ENCODE data around the gene PRKG1. TPM values are rescaled to one million over a fixed set of nuclear protein-coding genes. Genes with fewer than 3 reads are reported as not detected.
A peak's percentile ranks its signal among the peaks of the same experiment; 100 is the strongest.

Gene PRKG1
- total and polyA plus RNA-seq, 2 of the 4 experiments (the other 2 are of a cell fraction): 3.5 to 18.3 TPM

DNA sequence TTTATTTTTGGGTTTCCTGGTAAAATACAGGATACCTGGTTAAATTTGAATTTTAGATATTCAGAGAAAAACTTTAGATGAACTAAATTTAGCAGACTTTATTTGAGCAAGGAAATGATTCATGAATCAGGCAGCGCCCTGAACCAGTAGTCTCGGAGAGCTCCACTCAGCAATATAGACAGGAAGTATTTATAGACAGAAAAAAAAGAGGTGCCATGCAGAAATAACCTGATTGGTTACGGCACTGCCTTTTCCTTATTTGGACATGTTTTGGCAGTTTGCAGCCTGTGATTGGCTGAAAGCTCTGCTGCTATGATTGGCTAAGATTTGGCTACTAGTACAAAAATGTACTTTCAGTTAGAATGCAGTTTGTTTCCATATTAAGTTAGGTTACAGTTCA is 1041.5 kb downstream of the PRKG1 start:
- Histone ChIP-seq H2AK9ac (replicated peaks; ENCODE audit: low read depth, low read length, poor library complexity) (no peak overlapping the region), H4K20me1 (ENCODE audit: insufficient read depth, low read length) (no peaks in the 10 kb centered on the region), H2AK5ac (ENCODE audit: low read depth, low read length) (no peak overlapping the region), H3K4me3 (ENCODE audit: insufficient read depth, low read depth, low read length) (no peak overlapping the region), H3K14ac (replicated peaks; ENCODE audit: low read depth, low read length) (no peak overlapping the region), H3K4ac (ENCODE audit: low read depth, low read length) (no peak overlapping the region), H3K9me1 (ENCODE audit: insufficient read depth, low read length) (no peaks in the 10 kb centered on the region), H2BK120ac (ENCODE audit: low read depth, low read length) (no peak overlapping the region), H3K36me3 (ENCODE audit: control insufficient read depth, insufficient read depth, low read length) (no peaks in the 10 kb centered on the region), H2BK20ac (ENCODE audit: low read depth, low read length) (no peak overlapping the region), H3K4me1 (ENCODE audit: control insufficient read depth, insufficient read depth, low read length) (peaks cover 2% of the 10 kb centered on the region), H3K79me1 (ENCODE audit: low read depth in 1 of 2, low read length in 2 of 2) (no peaks in the 10 kb centered on the region), H2BK15ac (ENCODE audit: low read depth, low read length) (no peak overlapping the region), H3K9me3 (ENCODE audit: control insufficient read depth, insufficient read depth, low read length) (no peaks in the 10 kb centered on the region), H3K23ac (ENCODE audit: low read depth, low read length) (no peak overlapping the region), H4K91ac (ENCODE audit: insufficient read depth, low read depth, low read length) (no peak overlapping the region), H3K4me2 (ENCODE audit: low read depth, low read length) (no peak overlapping the region), H4K8ac (ENCODE audit: low read depth in 2 of 2, low read length in 2 of 2) (no peak overlapping the region), H2AFZ (replicated peaks; ENCODE audit: low read length, poor library complexity) (no peak overlapping the region), H4K5ac (ENCODE audit: low read depth, low read length) (no peak overlapping the region), H3K9ac (ENCODE audit: low read depth, low read length) (no peak overlapping the region), H3K56ac (ENCODE audit: extremely low read depth, insufficient read depth, low read length) (no peak overlapping the region), H3K27ac (ENCODE audit: insufficient read depth, low read length) (no peak overlapping the region), H3K27me3 (ENCODE audit: control insufficient read depth, insufficient read depth, low read length) (no peaks in the 10 kb centered on the region), H3K18ac (ENCODE audit: low read depth, low read length) (no peak overlapping the region), H2BK5ac (ENCODE audit: low read depth, low read length, poor library complexity, severe bottlenecking) (no peak overlapping the region)
- TF ChIP-seq RAD21 (IDR thresholded peaks at IDR 0.05; ENCODE audit: low read length): no peak
- no peak for TF ChIP-seq CEBPB (IDR thresholded peaks at IDR 0.05; ENCODE audit: low read depth, low read length)
- TF ChIP-seq MAFK (IDR thresholded peaks at IDR 0.05; ENCODE audit: low read depth, low read length): 0 out of 2 replicates have a peak, but pooled peaks have one; percentile 3
- TF ChIP-seq BHLHE40 (IDR thresholded peaks at IDR 0.05; ENCODE audit: low read depth, low read length): no peak
- in situ Hi-C loops (cut with MboI; ENCODE audit: low sequenced_read_pairs) (no loop called here), intact Hi-C loops (cut with micrococcal nuclease) (no loop called here), dilution Hi-C loops (cut with HindIII; ENCODE audit: low sequenced_read_pairs, unreplicated experiment) (no loop called here)
- no peak for ATAC-seq (ENCODE audit: low read depth)
- POLR2A ChIA-PET (ENCODE audit: unreplicated experiment): no interaction called here
- CTCF ChIA-PET: no interaction called here
- BruUV-seq (replicated peaks): no TSS peak
- DNase-seq: peak; percentile 43
- WGBS, 2 experiments (ENCODE audit: extremely low coverage in 2 of 2, insufficient read length in 1 of 2): no CpG with 5 or more reads among the region's 3 CpGs
